ENCODE data around the gene GNAO1.

DNA sequence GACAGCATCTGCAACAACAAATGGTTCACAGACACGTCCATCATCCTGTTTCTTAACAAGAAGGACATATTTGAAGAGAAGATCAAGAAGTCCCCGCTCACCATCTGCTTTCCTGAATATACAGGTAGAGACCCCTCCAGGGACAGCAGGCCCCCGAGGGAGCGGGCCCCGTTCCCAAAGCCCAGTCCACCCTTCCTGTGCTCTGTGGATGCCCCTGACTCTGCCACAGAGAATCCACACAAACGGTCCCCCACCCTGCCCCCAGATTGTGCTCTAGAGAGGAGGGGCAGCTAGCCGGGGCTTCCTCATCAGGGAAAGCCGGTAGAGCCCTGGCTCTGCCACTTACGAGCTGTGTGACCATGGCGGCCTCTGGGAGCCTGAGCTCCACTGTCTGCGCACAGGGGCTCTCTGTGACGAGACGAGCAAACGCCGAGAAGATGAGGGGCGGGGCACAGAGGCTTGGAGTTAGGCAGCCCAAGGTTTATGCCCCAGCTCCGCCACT, 149.6 kb downstream of the GNAO1 start:
- TF ChIP-seq, protein P1, sequence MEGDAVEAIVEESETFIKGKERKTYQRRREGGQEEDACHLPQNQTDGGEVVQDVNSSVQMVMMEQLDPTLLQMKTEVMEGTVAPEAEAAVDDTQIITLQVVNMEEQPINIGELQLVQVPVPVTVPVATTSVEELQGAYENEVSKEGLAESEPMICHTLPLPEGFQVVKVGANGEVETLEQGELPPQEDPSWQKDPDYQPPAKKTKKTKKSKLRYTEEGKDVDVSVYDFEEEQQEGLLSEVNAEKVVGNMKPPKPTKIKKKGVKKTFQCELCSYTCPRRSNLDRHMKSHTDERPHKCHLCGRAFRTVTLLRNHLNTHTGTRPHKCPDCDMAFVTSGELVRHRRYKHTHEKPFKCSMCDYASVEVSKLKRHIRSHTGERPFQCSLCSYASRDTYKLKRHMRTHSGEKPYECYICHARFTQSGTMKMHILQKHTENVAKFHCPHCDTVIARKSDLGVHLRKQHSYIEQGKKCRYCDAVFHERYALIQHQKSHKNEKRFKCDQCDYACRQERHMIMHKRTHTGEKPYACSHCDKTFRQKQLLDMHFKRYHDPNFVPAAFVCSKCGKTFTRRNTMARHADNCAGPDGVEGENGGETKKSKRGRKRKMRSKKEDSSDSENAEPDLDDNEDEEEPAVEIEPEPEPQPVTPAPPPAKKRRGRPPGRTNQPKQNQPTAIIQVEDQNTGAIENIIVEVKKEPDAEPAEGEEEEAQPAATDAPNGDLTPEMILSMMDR (IDR thresholded peaks at IDR 0.05) = no peak
- no peak for TF ChIP-seq ZFX (IDR thresholded peaks at IDR 0.05; ENCODE audit: borderline replicate concordance)
